C4-2B (cell line): ENCODE data around the gene MYO1D.

Experiments
- H3K27ac ChIP-seq: fragments of 450-650 bp; 2 replicates; pipeline ENCODE4 v1.5.1; 2017
- ZFX ChIP-seq: fragments of 450-650 bp; IDR thresholded peaks from 2 replicates; pipeline ENCODE4 v1.6.1; 2017
- TF ChIP-seq, protein P1 (sequence below): fragments of 450-650 bp; conservative IDR thresholded peaks from 2 replicates; pipeline ENCODE4 v1.5.1; 2017; ENCODE audit warnings: mild to moderate bottlenecking

Gene MYO1D

DNA sequence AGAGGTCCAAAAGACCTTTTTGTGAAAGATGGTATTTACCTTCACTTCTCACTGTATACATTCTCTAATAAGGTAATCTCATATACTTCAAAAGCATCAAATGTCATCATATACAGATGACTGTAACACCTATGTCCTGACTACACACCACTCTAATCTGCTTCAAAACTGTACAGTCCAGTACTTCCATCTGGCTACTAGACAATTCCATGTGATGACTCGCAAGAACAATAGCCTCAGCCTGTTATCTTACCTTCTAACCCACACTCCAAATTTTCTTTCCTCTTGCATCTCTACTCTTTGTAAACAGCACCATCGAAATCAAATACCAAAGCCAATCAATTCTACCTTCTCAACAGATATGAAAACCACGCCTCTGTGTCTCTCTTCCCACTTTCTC is 24.1 kb downstream of the MYO1D start:
- no peak overlapping the region for H3K27ac ChIP-seq
- no peak for TF ChIP-seq ZFX
- TF ChIP-seq, protein P1, sequence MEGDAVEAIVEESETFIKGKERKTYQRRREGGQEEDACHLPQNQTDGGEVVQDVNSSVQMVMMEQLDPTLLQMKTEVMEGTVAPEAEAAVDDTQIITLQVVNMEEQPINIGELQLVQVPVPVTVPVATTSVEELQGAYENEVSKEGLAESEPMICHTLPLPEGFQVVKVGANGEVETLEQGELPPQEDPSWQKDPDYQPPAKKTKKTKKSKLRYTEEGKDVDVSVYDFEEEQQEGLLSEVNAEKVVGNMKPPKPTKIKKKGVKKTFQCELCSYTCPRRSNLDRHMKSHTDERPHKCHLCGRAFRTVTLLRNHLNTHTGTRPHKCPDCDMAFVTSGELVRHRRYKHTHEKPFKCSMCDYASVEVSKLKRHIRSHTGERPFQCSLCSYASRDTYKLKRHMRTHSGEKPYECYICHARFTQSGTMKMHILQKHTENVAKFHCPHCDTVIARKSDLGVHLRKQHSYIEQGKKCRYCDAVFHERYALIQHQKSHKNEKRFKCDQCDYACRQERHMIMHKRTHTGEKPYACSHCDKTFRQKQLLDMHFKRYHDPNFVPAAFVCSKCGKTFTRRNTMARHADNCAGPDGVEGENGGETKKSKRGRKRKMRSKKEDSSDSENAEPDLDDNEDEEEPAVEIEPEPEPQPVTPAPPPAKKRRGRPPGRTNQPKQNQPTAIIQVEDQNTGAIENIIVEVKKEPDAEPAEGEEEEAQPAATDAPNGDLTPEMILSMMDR = no peak

DNA sequence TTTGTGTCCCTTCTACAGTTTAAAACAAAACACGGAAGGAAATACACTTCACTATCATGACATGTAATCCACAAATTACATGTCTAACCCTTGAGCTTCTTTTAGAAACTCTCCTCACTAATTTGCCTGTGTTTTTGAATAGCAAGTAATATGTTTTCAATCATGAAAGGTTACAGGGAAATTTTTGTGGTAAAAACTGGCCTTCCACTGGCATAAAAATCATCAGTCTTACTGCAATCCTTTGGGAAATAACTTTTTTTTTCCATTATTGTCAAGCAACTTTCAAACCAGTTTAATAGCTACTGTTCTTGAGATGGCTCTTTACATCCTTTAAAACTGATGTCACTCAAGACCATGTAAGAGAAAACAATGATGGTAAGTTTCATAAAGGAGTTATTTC is 27.0 kb downstream of the MYO1D start:
- H3K27ac ChIP-seq = no peak overlapping the region
- TF ChIP-seq, protein P1 = no peak
- no peak for TF ChIP-seq ZFX

DNA sequence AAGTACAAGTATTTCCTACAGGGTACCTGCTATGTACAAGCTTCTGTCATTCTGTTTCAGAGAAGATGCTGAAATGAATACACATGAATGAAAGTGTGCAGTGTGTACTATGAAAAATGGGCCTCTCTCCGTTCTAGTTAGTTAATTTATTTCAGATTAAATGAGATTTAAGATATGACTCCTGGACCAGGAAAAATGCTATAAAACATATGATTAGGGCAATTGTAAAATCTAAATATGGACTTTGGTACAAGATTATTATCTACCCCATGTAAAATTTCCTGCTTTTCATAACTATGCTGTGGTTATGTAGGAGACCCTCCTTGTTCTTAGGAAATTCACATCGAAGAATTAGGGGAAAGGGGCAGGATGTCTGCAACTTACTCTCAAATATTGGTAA is 28.9 kb downstream of the MYO1D start:
- H3K27ac ChIP-seq = no peak overlapping the region
- TF ChIP-seq ZFX = no peak
- TF ChIP-seq, protein P1 = no peak

DNA sequence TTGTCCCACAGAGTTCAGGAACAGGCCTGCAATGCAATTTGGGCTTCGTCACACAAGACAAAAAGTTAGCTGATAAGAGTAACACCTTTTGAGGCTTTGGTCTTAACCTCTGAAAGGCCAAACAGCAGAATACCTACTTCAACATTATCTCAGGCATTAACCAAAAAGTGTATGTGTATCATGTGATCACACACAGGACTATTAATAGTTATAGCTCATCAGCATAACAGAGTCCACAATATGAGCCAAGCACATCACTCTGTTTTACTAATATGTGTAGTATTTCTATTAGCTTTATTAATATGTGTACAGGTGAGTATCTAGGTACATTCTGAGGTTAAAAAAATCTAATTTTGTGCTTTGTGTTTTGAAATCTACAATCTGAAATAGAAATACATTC is 30.8 kb downstream of the MYO1D start:
- TF ChIP-seq ZFX = no peak
- TF ChIP-seq, protein P1 = no peak
- H3K27ac ChIP-seq = no peak overlapping the region

DNA sequence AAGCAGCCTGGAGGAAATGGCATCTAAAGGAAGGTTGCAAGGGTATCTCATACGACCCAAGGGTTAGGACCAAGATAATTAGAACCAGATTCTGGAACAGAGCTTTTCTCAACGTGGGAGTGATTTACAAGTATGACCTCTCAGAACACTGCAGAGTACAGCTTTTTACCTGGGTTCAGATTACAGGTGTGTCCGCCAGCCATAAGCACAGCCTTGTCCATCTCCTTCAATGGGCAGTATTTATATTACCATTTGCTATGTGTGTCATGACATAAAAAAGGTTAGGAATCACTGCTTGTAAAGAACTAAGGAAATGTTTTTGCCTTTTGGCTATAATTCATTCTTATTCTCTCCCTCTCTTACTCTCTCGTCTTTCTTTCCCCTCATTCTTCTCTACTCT is 36.7 kb downstream of the MYO1D start:
- H3K27ac ChIP-seq = no peak overlapping the region; the same call in 1 of the 2 replicates
- TF ChIP-seq, protein P1 = no peak
- TF ChIP-seq ZFX = no peak

GRCh38 chr17:32836527-32836926 is 40.4 kb downstream of the MYO1D start:
- no peak for TF ChIP-seq ZFX
- TF ChIP-seq, protein P1 = no peak
- H3K27ac ChIP-seq = no peak overlapping the region

- TF ChIP-seq, protein P1 = no peak
- TF ChIP-seq ZFX = no peak
- H3K27ac ChIP-seq = no peak overlapping the region
Measured at GRCh38 chr17:32835291-32835761, 41.6 kb downstream of the MYO1D start.
